ENCODE data around the gene HPS1.
"Not testable (repeated sequence)": the region's sequence is repeated elsewhere in the genome, so short reads cannot be mapped to it uniquely, and the experiment has no call there.

Gene HPS1

GRCh38 chr10:98384531-98385133, 62.1 kb downstream of the HPS1 start:
- DNase-seq: no peak

- no peak for DNase-seq
Observed at GRCh38 chr10:98383869-98384268, 62.9 kb downstream of the HPS1 start.

GRCh38 chr10:98383134-98383667, 63.5 kb downstream of the HPS1 start:
- not testable (repeated sequence) for DNase-seq

GRCh38 chr10:98382691-98383101, 64.0 kb downstream of the HPS1 start:
- no peak for DNase-seq

- DNase-seq: no peak
Observed at GRCh38 chr10:98380493-98381339, 66.0 kb downstream of the HPS1 start.

GRCh38 chr10:98378722-98379121, 68.0 kb downstream of the HPS1 start:
- no peak for DNase-seq

- DNase-seq: no peak
Observed at GRCh38 chr10:98377536-98377935, 69.2 kb downstream of the HPS1 start.

- no peak for DNase-seq
Observed at GRCh38 chr10:98377001-98377400, 69.7 kb downstream of the HPS1 start.

GRCh38 chr10:98376485-98376884, 70.2 kb downstream of the HPS1 start:
- DNase-seq: no peak

GRCh38 chr10:98374217-98374985, 72.3 kb downstream of the HPS1 start:
- no peak for DNase-seq

- DNase-seq: no peak
Observed at GRCh38 chr10:98373260-98374040, 73.3 kb downstream of the HPS1 start.

- DNase-seq: no peak
Observed at GRCh38 chr10:98370831-98371820, 75.6 kb downstream of the HPS1 start.

- DNase-seq: no peak
Observed at GRCh38 chr10:98369801-98370200, 76.9 kb downstream of the HPS1 start.

- DNase-seq: no peak
Observed at GRCh38 chr10:98368644-98369043, 78.1 kb downstream of the HPS1 start.

GRCh38 chr10:98367604-98368451, 78.9 kb downstream of the HPS1 start:
- no peak for DNase-seq
